ENCODE results near the gene TXNRD1.
"Not testable (repeated sequence)": the region's sequence is repeated elsewhere in the genome, so short reads cannot be mapped to it uniquely, and the experiment has no call there.

TXNRD1 gene

DNA sequence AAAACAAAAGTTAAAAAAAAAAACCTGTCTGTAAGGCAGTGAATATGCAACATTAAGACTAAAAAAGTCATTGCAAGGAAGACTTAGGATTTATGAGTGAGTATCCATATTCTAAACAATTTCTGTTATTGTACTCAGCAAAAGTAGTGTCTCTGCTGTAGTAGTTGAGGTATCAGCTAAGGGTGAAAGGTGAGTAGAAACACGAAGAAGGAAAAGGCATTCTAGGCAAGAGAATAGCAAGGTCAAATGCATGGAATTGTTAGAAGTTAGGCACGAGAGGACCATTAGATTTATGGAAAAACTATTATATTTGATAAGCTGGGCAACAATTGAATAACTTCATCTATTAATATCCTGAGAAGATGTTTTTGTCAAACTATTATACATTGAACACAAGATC is 89.8 kb downstream of the TXNRD1 start:
- no peak for DNase-seq

DNA sequence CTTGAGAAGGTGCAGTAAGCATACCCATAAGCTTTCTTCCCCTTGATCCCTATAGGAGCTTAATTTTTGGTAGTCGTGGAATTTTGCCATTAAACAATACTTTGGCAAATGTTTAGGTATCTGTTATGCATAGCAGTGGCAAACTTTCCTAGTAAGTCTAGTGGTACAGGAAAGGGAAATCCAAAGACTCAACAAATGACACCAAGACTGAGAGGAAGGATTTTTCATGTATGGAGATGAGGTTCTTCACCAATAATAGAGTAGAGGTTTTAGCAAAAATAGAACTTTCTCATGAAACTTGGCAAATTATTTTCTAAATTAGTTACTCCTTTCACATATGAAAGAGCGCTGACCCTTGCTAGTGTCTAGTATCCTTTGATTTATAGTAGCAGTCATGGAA is 90.8 kb downstream of the TXNRD1 start:
- DNase-seq, result no peak

DNA sequence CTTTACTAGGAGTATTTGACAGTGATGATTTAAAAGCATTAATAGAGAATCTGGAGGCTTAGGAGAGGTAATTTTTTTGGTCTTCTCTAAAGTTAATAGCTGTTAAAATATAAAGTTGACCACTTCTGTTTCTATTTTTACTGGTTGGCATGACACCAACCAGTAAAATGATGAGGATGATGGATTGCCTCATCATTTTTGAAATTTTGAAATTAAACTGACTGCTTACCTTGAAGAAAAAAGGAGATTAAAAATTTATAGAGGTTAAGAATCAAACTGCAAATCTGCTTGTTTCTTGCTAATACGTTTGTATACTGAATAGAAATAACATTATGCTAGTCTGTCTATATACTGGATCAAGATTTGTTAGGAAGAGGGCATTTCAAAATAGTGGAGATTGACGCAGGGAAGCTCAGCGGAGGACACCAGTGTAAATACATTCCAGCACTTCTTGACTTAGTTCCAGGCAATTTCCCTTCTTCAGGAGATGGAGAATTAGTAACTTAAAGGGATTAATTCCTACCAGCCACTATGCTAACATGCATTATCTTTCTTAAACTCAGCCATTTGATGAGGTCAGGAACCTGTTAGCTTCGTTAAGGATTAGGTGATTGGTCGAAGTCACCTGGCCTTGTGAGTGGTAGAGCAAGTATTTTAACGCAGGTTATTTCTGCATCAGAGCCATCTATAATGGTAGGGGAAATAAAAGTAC is 91.5 kb downstream of the TXNRD1 start:
- DNase-seq, result no peak

DNA sequence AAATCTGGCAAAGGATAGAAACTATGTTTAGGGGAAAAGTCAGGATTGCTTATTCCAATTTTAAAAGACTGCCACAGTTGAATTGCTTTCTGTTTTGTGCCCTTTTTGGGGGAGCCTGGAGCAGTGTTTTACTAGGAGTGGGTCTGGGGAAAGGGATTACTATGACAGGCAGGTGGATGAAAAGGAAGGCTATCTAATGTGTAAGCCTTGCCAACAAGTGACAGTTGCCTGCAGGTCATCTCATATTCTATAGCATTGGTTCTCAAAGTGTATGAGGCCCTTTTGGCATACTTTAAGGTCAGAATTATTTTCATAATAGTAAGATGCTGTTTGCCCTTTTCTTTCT is 92.0 kb downstream of the TXNRD1 start:
- no peak for DNase-seq

DNA sequence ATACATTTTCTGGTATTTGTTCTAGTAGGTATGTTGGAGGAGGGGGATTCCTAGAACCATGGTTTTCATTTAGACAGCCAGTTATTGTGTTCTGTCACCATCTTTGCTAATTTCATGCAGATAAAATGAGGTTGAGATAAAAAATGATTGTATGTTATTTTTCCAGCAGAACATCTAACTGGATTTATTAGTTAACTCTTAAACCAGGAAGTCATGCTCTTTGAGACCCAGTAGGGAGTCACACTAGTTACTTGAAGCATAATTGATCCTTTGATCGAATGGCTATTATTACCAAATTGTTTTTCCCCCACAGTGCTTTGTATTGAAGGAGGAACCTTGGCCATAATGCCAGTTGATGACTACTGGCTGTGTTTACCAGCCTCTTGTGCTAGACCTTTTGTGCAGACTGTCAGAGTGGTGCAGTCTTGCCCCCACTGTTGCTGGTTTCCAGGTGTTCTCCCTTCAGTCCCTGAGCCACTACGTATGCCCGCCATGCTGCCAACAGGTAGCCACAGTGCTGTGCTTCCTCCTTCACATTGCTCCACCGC is 93.9 kb downstream of the TXNRD1 start:
- no peak for DNase-seq

DNA sequence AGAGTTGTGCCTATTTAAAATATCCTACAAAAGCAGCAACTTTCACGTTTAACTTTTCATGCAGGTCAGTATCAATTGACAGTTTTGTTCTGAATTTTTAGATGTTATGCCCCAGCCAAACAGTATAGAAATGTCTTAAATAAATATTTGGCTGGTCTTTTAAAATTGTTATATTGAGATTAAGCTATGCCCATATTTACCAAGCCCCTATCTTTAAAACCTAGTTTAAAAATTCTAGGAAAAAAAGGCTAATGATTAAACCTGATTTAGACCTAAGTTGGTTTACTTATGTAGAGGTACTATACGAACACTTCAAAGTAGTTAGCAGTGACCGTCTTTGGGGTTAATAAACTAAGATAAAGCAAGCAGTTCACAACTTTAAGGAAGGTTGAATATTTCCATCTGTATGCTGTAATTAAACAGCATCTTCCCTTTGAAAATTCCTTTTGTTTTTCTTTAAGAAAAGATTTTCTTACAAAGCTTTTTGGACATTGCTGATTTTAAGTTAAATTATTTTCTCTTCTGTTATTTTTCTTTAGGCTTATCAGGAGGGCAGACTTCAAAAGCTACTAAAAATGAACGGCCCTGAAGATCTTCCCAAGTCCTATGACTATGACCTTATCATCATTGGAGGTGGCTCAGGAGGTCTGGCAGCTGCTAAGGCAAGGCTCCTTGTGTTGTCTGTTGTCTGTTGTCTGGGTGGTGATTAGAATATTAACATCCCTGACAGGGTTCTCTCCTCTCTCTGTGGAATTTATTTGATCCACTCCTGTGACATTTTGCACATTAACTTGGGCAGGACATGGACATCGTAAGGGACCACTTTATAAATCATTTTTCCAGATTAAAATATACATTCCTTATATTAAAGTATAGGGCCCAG is 95.4 kb downstream of the TXNRD1 start:
- DNase-seq, result no peak

DNA sequence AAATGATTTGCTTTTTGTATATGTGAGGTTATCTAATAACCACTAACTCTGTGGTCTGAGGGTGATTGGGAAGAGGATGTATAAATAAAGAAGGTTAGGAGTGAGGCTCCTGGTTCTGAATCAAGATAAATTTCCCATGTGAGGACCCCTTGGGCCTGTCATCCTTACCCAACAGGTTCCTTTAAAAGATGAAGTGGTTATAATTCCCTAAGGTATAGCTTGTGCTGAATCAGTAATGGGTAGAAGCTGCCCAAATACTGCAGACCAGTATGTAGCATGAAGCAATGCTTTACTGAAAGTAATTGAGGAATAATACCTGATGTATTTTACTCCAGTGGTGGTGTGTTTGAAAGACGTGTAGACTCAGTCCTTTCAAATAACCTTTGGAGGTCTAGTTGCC is 96.6 kb downstream of the TXNRD1 start:
- no peak for DNase-seq

DNA sequence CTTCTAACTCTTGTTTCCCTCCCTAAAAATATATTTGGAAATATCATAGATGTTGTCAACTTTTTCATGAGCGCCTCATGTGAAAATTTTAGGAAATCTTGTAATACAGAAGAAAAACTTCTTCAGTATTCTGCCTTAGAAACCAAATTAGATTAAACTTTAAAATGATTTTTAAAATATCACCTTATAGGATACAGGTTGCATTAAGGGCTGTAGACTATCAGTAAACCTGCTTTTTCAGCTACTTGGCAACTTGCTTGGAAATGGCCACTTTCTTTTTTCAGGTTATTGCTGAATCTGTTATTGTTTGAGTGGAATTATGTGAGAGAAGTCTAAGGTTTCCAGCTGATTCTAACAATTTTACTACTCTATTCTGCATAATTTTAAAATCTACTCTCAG is 97.1 kb downstream of the TXNRD1 start:
- DNase-seq, result no peak

DNA sequence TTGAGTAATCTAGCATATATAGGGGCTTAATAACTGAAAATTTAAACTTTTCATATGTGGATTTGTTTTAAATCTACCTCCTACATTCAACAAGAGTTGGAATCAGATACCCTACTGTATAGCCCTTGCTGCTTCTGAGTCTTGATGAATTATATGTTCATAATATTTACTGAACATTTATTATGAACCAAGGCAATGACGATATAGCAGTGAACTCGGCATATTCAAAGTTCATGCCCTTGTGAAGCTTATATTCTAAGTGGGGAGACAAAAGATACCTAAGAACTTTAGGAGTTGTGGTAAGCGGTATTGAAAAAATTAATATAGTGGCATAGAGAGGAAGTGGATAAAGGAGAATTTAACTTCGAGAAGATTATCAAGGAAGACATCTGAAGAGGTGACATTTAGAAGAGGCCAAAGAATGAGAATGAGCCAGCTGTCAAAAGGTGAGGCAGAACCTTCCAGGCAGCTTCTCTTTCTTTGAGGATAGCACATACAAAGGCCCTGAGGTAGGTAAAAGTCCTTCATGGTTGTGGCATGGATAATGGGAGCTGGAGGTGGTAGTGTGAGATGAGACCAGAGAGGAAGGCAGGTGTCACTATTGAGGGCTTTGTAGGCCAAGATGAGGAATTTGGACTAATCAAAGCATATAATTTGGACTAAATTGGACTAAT is 98.1 kb downstream of the TXNRD1 start:
- no peak for DNase-seq

DNA sequence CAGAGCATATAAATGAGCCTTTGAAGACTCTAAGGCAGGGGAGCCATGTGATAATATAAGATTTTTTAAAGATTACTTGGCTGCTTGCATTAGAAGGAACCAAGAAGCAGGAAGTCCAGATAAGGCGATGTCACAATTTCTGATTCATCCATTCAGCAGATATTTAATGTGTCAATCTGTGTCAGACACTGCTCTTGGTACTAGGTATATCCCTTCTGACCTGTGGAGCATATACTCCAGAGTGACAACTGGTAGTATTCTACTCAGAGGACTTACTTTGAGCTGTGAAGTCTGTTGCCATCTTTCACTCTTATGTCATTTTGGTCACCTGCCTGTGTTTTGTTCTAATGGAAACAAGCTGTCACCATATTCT is 98.6 kb downstream of the TXNRD1 start:
- no peak for DNase-seq

DNA sequence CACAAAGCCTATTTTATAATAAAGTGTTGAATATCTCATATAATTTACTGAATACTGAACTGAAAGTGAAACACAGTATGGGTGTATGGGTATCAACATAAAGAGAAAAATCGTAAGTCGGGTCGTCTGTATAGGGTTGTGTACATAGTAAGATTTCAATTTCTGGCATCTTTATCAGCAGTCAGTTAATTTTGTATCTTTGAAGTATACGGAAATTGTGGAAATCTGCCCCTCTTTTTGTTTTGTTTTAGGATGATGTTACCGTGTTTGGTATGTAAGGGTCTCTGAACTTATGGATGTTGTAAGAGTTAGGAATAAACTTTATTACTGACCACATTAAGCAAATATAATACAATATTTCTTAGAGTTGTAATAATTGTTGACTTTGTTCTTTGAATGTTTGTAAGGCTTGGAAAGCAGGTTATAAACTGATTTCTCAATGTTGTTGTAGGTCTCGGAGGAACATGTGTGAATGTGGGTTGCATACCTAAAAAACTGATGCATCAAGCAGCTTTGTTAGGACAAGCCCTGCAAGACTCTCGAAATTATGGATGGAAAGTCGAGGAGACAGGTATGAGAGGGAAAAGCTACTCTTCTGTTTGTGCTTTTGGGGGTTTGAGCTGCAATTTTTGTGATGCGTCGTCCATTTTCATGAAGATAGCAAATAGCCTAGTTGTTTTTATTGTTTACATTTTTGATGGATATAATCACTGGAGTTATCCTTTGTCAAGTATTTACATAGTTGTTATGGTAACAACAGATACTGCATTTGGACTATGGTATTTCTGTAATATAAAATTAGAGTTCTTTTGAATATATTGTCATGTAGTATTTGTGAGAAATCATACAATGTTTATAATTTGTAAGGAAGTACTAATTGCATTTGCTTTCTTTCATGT is 100.0 kb downstream of the TXNRD1 start:
- no peak for DNase-seq

DNA sequence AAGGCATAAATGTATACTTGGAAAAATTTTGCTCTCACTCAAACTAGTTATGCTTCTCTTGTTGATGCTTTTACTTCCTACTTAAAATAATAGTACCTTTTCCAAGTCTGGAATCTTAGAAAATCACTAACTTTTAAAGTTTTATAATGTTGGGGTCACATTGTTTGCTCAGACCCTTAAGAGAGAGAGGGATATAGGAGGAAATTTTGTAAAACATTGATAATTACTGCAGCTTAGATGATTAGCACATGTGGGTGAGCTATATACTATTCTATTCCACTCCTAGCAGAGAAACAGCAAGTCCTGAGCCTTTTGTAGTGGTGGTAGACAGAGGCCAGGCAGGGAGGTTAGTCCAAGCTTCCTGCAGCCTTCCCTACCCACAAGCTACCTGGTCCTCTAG is 101.4 kb downstream of the TXNRD1 start:
- no peak for DNase-seq

DNA sequence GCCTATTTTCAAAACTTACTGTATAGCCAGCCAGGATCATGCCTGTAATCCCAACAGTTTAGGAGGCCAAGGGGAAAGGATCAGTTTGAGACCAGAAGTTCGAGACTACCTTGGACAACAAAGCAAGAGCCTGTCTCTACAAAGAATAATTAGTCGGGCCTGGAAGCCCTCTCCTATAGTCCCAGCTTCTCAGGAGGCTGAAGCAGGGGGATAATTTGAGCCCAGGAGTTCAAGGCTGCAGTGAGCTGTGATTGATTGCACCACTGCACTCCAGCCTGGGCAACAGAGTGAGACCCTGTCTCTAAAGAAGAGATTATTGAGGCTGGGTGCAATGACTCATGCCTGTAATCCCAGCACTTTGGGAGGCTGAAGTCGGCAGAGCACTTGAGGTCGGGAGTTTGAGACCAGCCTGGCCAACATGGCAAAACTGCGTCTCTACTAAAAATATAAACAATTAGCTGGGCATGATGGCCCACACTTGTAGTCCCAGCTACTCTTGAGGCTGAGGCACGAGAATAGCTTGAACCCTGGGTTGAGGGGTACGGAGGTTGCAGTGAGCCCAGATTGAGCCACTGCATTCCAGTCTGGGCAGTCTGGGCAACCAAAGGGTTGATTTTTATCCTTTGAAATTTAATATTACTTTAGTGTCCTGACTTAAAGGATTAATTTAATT is 102.1 kb downstream of the TXNRD1 start:
- DNase-seq, result no peak

DNA sequence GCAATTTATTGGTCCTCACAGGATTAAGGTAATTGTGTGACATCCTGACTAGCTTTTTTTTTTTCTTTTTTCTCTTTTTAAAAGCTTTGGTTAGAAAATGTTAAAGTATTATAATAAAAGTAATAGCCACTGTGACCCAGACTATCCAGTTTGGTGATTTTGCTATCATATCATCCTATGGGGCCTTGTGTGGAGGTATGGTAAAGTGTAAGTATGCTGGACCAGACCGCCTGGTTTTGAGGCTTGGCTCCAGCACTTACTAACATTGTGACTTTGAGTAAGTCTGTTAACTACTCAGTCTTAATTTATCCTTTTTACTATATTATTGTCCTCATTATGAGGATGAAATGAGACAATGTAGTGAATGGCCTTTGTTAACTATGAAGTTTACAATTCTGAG is 103.4 kb downstream of the TXNRD1 start:
- DNase-seq, result no peak

DNA sequence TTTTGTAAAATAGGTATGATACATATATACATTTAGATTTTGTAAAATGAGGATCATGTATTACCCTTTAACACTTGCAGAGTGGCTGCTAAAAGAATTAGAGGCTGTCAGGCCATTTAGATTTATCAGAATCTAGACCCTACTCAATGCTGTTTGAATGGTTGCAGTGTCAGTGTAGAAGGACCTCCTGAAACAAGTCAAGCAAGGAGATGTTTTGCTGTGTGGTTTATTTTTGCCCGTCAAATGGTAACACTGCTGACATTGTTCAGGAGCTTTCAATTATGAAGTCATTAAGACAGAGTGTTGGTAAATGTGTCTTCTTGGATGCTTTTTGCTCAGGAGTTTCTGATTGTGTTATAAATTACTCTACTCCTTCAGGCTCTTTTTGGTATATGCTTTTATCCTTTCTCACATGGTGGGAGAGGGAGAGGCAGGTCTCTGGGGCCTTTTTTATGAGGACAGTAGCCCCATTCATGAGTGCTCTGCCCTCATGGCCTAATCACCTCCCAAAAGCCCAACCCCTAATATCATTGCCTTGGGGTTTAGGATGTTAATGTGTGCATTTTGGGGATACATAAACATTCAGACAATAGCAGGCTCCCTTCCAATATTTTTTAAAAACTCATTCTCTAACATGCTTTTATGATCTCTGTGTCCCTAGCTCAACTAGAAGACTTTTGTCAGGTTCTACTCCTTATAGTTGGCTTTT is 104.5 kb downstream of the TXNRD1 start:
- DNase-seq, result no peak

DNA sequence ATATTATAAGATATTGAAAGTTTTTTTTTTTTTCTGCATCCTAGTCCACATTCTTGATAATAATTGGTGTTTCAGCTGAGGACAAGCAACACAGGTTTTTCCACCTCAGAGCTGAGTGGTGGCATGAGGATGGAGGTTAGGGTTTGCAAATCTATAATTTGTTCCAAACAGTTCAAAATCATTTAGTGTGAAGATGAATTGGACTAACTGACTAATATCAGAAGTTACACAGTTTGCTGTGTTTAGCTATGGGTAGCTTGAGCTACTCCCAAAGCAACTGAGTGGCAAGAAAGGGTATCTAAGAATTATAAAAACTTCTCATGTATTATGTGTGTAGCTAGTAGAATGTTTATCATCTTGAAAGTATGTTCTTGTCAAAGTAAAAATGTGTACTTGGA is 105.0 kb downstream of the TXNRD1 start:
- no peak for DNase-seq

DNA sequence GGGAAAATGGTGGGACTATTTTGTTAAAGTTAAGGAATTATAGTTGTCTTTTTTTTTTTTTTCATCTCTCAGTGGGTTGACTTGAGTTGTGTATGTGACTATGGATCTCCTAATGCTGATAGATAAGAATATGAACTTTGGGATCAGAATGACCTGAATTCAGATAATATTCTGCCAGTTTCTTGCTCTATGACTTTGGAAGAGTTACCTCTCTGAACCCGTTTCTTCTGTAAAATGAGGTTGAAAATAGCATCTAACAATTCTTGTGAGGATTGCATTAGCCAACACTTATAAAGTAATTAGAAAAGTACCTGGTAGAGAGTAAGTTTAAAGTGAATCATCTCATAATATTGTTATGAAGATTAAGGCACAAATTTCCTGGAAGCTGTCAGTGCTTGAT is 106.4 kb downstream of the TXNRD1 start:
- DNase-seq, result no peak

DNA sequence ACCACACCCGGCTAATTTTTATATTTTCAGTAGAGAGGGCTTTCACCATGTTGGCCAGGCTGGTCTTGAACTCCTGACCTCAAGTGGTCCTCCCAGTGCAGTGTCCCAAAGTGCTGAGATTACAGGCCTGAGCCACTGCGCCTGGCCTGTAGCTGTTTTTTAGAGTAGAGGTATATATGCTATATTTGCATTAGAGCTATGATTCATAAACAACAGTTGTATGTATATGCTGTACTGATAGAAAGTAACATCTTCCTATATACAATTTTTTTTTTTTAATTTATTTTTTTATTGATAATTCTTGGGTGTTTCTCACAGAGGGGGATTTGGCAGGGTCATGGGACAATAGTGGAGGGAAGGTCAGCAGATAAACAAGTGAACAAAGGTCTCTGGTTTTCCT is 107.0 kb downstream of the TXNRD1 start:
- not testable (repeated sequence) for DNase-seq

DNA sequence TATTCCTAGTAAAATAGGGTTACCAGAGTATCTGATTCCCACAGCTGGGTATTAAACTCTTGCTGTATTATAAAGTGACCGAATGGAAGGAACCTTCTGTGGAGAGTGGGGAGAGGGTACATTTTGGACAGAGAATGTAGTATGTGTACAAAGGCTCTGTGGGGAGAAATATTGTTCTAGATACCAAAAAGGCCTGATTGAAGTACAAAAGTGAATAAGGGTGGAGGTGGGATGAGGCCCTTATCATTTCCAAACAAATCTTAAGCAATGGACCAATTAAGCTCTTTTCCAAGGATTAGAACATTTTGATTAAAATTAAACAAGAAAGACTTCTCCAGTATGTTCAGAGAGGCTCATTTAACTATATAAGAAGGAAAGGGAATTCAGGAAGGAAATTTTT is 108.3 kb downstream of the TXNRD1 start:
- DNase-seq, result no peak

DNA sequence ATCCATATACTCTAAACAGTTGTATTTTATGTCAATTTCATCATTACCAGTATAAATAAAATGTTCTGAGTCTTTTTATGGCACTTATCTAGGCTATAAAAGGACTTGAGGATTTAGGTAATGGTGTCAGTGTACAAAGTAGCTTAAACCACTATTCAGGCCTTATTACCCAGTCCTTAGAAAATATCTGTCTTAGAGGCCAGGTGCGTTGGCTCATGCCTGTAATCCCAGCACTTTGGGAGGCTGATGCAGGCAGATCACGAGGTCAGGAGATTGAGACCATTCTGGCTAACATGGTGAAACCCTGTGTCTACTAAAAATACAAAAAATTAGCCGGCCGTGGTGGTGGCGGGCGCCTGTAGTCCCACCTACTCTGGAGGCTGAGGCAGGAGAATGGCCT is 112.7 kb downstream of the TXNRD1 start:
- not testable (repeated sequence) for DNase-seq

DNA sequence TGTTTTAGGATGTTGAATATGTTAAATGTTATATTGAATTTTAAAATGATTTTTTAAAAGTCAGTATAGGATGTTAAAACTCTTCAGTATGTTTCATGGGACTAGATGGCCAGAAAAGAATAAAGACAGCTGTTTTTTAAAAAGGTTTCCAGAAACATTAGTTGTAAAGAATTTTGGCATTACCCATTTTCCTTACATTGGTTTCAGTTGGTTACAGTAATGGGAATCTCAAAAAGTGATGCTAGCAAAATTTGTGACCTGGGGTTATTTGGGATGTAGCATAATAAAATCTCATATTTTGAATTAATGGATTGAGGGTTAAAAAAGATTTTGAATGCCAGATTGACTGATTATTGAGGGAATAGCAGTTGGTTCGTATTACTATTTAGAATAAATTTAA is 113.2 kb downstream of the TXNRD1 start:
- no peak for DNase-seq
